Esophagus squamous epithelium (tissue), 4 donors: ENCODE measurements around the gene KLHL5.

Source experiments
- POLR2A ChIP-seq, 4 donors: fragments of 450-650 bp; IDR thresholded peaks; one replicate each; pipeline ENCODE4 v1.6.1; 2017; ENCODE audit warnings: antibody characterized with exemption in 4 of 4, mild to moderate bottlenecking in 4 of 4, moderate library complexity in 3 of 4
- TF ChIP-seq, protein P1 (sequence below), 6 experiments: fragments of 450-650 bp in 4 of 6; fragments of 200-600 bp in 2 of 6; sonication (generic) in 2 of 6; IDR thresholded peaks; one replicate each; pipeline ENCODE4 v1.5.1; 2016 to 2019; ENCODE audit warnings: antibody characterized with exemption in 6 of 6, mild to moderate bottlenecking in 4 of 6, moderate library complexity in 4 of 6

DNA sequence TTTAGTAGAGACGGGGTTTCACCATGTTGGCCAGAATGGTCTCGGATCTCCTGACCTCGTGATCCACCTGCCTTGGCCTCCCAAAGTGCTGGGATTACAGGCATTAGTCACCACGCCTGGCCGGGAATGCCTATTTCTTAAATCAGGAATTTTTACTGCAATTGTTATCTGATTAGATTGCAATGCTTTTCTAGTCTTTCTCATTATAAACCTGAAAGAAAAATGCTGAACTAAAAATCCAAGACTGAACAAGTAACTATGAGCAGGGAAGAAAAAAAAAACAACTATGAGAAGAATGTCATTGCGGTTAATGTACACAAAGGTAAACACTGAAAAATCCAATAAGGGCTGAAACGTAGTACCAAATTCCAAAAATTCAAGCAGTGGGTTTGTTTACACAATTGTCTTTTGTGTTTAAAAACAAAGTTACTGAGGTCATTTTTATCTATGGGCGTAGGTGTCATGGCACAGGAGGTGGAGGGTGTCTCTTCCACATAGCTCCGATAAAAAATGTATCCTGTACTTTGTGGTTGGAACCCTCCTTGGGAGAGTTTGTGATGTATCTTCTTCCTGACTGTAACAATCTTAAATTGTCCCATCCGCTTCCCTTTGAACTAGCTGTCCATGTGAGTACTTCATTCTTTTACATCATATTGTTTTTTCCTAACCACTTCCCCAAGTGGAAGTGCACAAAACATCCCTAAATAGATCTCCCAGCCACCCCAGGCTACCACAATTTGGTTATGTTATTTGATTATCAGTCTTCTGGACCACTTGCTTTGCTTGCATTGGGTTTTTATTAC lies 18.8 kb upstream of the KLHL5 start:
- TF ChIP-seq, protein P1, sequence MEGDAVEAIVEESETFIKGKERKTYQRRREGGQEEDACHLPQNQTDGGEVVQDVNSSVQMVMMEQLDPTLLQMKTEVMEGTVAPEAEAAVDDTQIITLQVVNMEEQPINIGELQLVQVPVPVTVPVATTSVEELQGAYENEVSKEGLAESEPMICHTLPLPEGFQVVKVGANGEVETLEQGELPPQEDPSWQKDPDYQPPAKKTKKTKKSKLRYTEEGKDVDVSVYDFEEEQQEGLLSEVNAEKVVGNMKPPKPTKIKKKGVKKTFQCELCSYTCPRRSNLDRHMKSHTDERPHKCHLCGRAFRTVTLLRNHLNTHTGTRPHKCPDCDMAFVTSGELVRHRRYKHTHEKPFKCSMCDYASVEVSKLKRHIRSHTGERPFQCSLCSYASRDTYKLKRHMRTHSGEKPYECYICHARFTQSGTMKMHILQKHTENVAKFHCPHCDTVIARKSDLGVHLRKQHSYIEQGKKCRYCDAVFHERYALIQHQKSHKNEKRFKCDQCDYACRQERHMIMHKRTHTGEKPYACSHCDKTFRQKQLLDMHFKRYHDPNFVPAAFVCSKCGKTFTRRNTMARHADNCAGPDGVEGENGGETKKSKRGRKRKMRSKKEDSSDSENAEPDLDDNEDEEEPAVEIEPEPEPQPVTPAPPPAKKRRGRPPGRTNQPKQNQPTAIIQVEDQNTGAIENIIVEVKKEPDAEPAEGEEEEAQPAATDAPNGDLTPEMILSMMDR (IDR thresholded peaks at IDR 0.05): no peak
- TF ChIP-seq POLR2A (IDR thresholded peaks at IDR 0.05): no peak
